ENCODE results near the gene DPH6. TPM values are rescaled to one million over a fixed set of nuclear protein-coding genes. Genes with fewer than 3 reads are reported as not detected.

The DPH6 gene
- total and polyA plus RNA-seq, 2 experiments from 2014 or later = 14.2 to 28.6 TPM

- Histone ChIP-seq H3K27me3 (replicated peaks; ENCODE audit: insufficient read depth) (no peaks in the 10 kb centered on the region), H3K79me2 (ENCODE audit: insufficient read depth) (no peaks in the 10 kb centered on the region), H3K4me2 (ENCODE audit: unreplicated experiment) (no peak overlapping the region), H3F3A (ENCODE audit: insufficient read depth) (no peaks in the 10 kb centered on the region), H3K9me2 (ENCODE audit: insufficient read depth) (no peaks in the 10 kb centered on the region), H3K4me3 (no peak overlapping the region), H3K9me3 (ENCODE audit: low read depth) (no peaks in the 10 kb centered on the region), H3K27ac (no peak overlapping the region), H2AFZ (no peak overlapping the region), H4K20me1 (ENCODE audit: insufficient read depth) (no peaks in the 10 kb centered on the region), H3K4me1 (ENCODE audit: insufficient read depth) (no peaks in the 10 kb centered on the region), H3K9ac (no peak overlapping the region), H3K36me3 (ENCODE audit: low read depth) (no peaks in the 10 kb centered on the region)
- in situ Hi-C loops (cut with MboI) = no loop called here
- DNase-seq = no peak
- TF ChIP-seq EZH2 (IDR thresholded peaks at IDR 0.05; ENCODE audit: insufficient read depth, poor library complexity, severe bottlenecking) (no peak), EZH2phosphoT487 (IDR thresholded peaks at IDR 0.05; ENCODE audit: insufficient read depth, low read depth) (no peak)
- 65 to 70% methylated on average over 3 of the region's 3 CpGs for WGBS, 2 experiments (ENCODE audit: low coverage in 1 of 2, low lambda C conversion rate in 2 of 2, missing lambda C conversion rate in 2 of 2)
Measured at GRCh38 chr15:35325374-35325941, 220.5 kb downstream of the DPH6 start.

GRCh38 chr15:35323141-35323540 is 222.8 kb downstream of the DPH6 start:
- H3K27ac ChIP-seq = no peak overlapping the region
- no peaks in the 10 kb centered on the region for H3K9me2 ChIP-seq (ENCODE audit: insufficient read depth)
- no peak overlapping the region for H3K4me2 ChIP-seq (ENCODE audit: unreplicated experiment)
- no peak overlapping the region for H2AFZ ChIP-seq
- no peak for TF ChIP-seq EZH2phosphoT487 (IDR thresholded peaks at IDR 0.05; ENCODE audit: insufficient read depth, low read depth)
- TF ChIP-seq EZH2 (IDR thresholded peaks at IDR 0.05; ENCODE audit: insufficient read depth, poor library complexity, severe bottlenecking) = no peak
- no peak overlapping the region for H3K9ac ChIP-seq
- in situ Hi-C loops (cut with MboI) = no loop called here
- H3K4me1 ChIP-seq (ENCODE audit: insufficient read depth) = no peaks in the 10 kb centered on the region
- no peak for DNase-seq
- no peak overlapping the region for H3K4me3 ChIP-seq
- H3K36me3 ChIP-seq (ENCODE audit: low read depth) = no peaks in the 10 kb centered on the region
- no peaks in the 10 kb centered on the region for H4K20me1 ChIP-seq (ENCODE audit: insufficient read depth)
- no peaks in the 10 kb centered on the region for H3K79me2 ChIP-seq (ENCODE audit: insufficient read depth)
- H3F3A ChIP-seq (ENCODE audit: insufficient read depth) = no peaks in the 10 kb centered on the region
- no peaks in the 10 kb centered on the region for H3K9me3 ChIP-seq (ENCODE audit: low read depth)
- no peaks in the 10 kb centered on the region for H3K27me3 ChIP-seq (replicated peaks; ENCODE audit: insufficient read depth)

- TF ChIP-seq EZH2 (IDR thresholded peaks at IDR 0.05; ENCODE audit: insufficient read depth, poor library complexity, severe bottlenecking) (no peak), EZH2phosphoT487 (IDR thresholded peaks at IDR 0.05; ENCODE audit: insufficient read depth, low read depth) (no peak)
- no peak overlapping the region for H3K4me3 ChIP-seq
- H3K4me1 ChIP-seq (ENCODE audit: insufficient read depth) = no peaks in the 10 kb centered on the region
- no peak overlapping the region for H2AFZ ChIP-seq
- H3K4me2 ChIP-seq (ENCODE audit: unreplicated experiment) = no peak overlapping the region
- no peak overlapping the region for H3K9ac ChIP-seq
- in situ Hi-C loops (cut with MboI) = no loop called here
- H3K36me3 ChIP-seq (ENCODE audit: low read depth) = no peaks in the 10 kb centered on the region
- H3K9me3 ChIP-seq (ENCODE audit: low read depth) = no peaks in the 10 kb centered on the region
- WGBS, 2 experiments (ENCODE audit: low coverage in 1 of 2, low lambda C conversion rate in 2 of 2, missing lambda C conversion rate in 2 of 2) = 81 to 85% methylated on average over 2 of the region's 2 CpGs
- no peaks in the 10 kb centered on the region for H3K9me2 ChIP-seq (ENCODE audit: insufficient read depth)
- no peaks in the 10 kb centered on the region for H4K20me1 ChIP-seq (ENCODE audit: insufficient read depth)
- H3K27me3 ChIP-seq (replicated peaks; ENCODE audit: insufficient read depth) = no peaks in the 10 kb centered on the region
- no peaks in the 10 kb centered on the region for H3F3A ChIP-seq (ENCODE audit: insufficient read depth)
- H3K27ac ChIP-seq = no peak overlapping the region
- no peaks in the 10 kb centered on the region for H3K79me2 ChIP-seq (ENCODE audit: insufficient read depth)
- DNase-seq = no peak
Measured at GRCh38 chr15:35321926-35322325, 224.0 kb downstream of the DPH6 start.

GRCh38 chr15:35320911-35321310 is 225.1 kb downstream of the DPH6 start:
- Histone ChIP-seq H3K27me3 (replicated peaks; ENCODE audit: insufficient read depth) (no peaks in the 10 kb centered on the region), H3K9ac (no peak overlapping the region), H3K79me2 (ENCODE audit: insufficient read depth) (no peaks in the 10 kb centered on the region), H3K4me2 (ENCODE audit: unreplicated experiment) (no peak overlapping the region), H3K9me2 (ENCODE audit: insufficient read depth) (no peaks in the 10 kb centered on the region), H3K4me3 (no peak overlapping the region), H3K27ac (no peak overlapping the region), H4K20me1 (ENCODE audit: insufficient read depth) (no peaks in the 10 kb centered on the region), H3K36me3 (ENCODE audit: low read depth) (no peaks in the 10 kb centered on the region), H3K4me1 (ENCODE audit: insufficient read depth) (no peaks in the 10 kb centered on the region), H3K9me3 (ENCODE audit: low read depth) (no peaks in the 10 kb centered on the region), H2AFZ (no peak overlapping the region), H3F3A (ENCODE audit: insufficient read depth) (no peaks in the 10 kb centered on the region)
- TF ChIP-seq EZH2 (IDR thresholded peaks at IDR 0.05; ENCODE audit: insufficient read depth, poor library complexity, severe bottlenecking) (no peak), EZH2phosphoT487 (IDR thresholded peaks at IDR 0.05; ENCODE audit: insufficient read depth, low read depth) (no peak)
- no peak for DNase-seq
- in situ Hi-C loops (cut with MboI) = no loop called here

Small RNA genes within 50 kb of the gene (microRNA-seq; reads per million reads assigned to microRNA genes)
- not detected for gene MIR3942 (ENCODE audit: borderline number of aligned reads)

Small RNA genes within 50 kb of the gene (small RNA-seq; reads per million reads assigned to genes)
- not detected for gene AC019288.1 (ENCODE audit: low read depth, low replicate concordance)
- gene MIR3942 (ENCODE audit: low read depth, low replicate concordance) = not detected
